ENCODE measurements around the gene PFDN6.

- TF ChIP-seq SP1 (IDR thresholded peaks at IDR 0.05) (no peak), HDGF (IDR thresholded peaks at IDR 0.05; ENCODE audit: borderline replicate concordance) (no peak), BHLHE40 (IDR thresholded peaks at IDR 0.05; ENCODE audit: borderline replicate concordance) (no peak), FOXK2 (IDR thresholded peaks at IDR 0.05) (no peak), ZNF384 (IDR thresholded peaks at IDR 0.05) (no peak), FOXA1 (IDR thresholded peaks at IDR 0.05) (no peak)
These were observed 39.7 kb downstream of the PFDN6 start for GRCh38 chr6:33329058-33329457.
